Thoracic aorta (tissue), 2 donors: ENCODE data around the gene HOXB2. TPM values are rescaled to one million over a fixed set of nuclear protein-coding genes. Genes with fewer than 3 reads are reported as not detected.

Experiments
- ATAC-seq: fragments of 150-250 bp; one replicate; pipeline ENCODE4 v1.8.0; 2017; ENCODE audit warnings: low read depth; ENCODE audit not compliant: insufficient number of reproducible peaks, low FRiP score
- DNase-seq: peaks from one replicate; pipeline ENCODE4 v3.0.0-alpha.2; 2020; ENCODE audit warnings: low spot score
- H3K27ac ChIP-seq, 2 donors: fragments of 200-600 bp; sonication (generic); 1 replicate in 1 of 2; 2 replicates in 1 of 2; pipeline ENCODE4 v1.5.1; 2016; ENCODE audit warnings: mild to moderate bottlenecking in 2 of 2, moderate library complexity in 2 of 2
- H3K27me3 ChIP-seq: fragments of 200-600 bp; sonication (generic); replicated peaks from 2 replicates; pipeline ENCODE4 v1.6.0; 2016; ENCODE audit warnings: mild to moderate bottlenecking; ENCODE audit not compliant: insufficient read depth
- H3K36me3 ChIP-seq: fragments of 200-600 bp; sonication (generic); one replicate; pipeline ENCODE4 v1.5.1; 2016
- H3K4me1 ChIP-seq, 2 donors: fragments of 200-600 bp; sonication (generic); 1 replicate in 1 of 2; 2 replicates in 1 of 2; pipeline versions ENCODE4 v1.5.1 to v1.6.0; 2016; ENCODE audit warnings: low read depth in 2 of 2, mild to moderate bottlenecking in 1 of 2; ENCODE audit not compliant: control insufficient read depth in 1 of 2
- H3K4me3 ChIP-seq: fragments of 200-600 bp; sonication (generic); 2 replicates; pipeline ENCODE4 v1.5.1; 2016; ENCODE audit warnings: mild to moderate bottlenecking
- H3K9me3 ChIP-seq: fragments of 200-600 bp; sonication (generic); 2 replicates; pipeline ENCODE4 v1.5.1; 2016
- CTCF ChIP-seq: fragments of 200-600 bp; sonication (generic); IDR thresholded peaks from one replicate; pipeline ENCODE4 v1.5.1; 2019; ENCODE audit warnings: antibody characterized with exemption
- total RNA-seq, 2 donors: library from RNA; depleted of rRNA; stranded (reverse); fragments of >200 nt; gene quantifications; one replicate each; pipeline versions ENCODE4 v1.1.0 to v1.2.3, GENCODE V29; 2016

Gene HOXB2
- total RNA-seq, 2 donors from 2014 or later: 53.3 to 73.0 TPM

GRCh38 chr17:48588528-48588927 is 43.6 kb upstream of the HOXB2 start:
- DNase-seq (no peak), ATAC-seq (no peak)
- Histone ChIP-seq H3K9me3 (no peaks in the 10 kb centered on the region), H3K27ac (peak overlapping the region in 1 of 2 donors; percentile 38), H3K4me3 (no peak overlapping the region), H3K4me1 (peaks cover 13 to 27% of the 10 kb centered on the region in 2 donors), H3K36me3 (no peaks in the 10 kb centered on the region), H3K27me3 (no peaks in the 10 kb centered on the region)
- no peak for TF ChIP-seq CTCF

GRCh38 chr17:48588074-48588415 is 43.1 kb upstream of the HOXB2 start:
- Histone ChIP-seq H3K27me3 (no peaks in the 10 kb centered on the region), H3K27ac (peak overlapping the region in 1 of 2 donors; percentile 25), H3K9me3 (no peaks in the 10 kb centered on the region), H3K4me3 (no peak overlapping the region), H3K36me3 (no peaks in the 10 kb centered on the region), H3K4me1 (peaks cover 14 to 27% of the 10 kb centered on the region in 2 donors)
- TF ChIP-seq CTCF: no peak
- DNase-seq (no peak), ATAC-seq (no peak)

DNA sequence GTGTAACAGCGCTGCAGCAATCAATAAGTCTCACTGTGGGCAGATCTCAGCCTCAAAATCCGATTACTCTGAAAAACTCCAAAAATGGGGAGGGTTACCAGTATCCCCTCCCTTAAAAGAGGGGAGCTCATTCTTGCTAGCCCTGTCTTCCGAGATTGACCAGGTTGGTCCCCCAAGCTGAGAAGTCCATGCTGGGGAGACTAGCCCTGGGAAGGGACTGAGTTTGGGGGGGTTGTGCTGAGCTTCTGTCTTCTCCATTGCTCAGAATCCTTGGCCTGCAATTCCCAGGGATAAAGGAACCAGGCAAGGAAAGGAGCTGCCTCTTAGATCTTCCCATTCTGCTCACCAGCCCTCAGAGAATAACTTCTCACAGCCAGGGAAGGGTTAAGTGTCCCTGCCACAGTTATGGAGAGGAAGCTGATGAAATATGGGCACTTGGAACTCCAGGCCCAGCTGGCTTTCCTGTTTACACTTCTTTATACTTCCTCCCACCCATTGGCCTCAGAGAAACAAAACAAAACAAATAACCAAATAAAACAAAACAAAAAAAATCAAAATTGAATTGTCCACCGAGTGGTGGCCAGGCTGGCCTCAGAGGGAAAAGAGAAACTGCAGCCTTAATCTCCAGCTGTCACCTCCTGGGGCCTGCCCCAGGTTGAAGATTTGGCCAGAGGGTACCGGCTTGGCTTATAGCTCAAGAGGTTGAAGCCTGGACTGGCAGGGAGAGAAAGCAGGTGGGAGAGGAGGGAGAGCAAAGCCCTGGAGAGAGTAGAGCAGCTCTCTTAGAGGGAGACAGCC is 42.6 kb upstream of the HOXB2 start:
- no peak for TF ChIP-seq CTCF
- Histone ChIP-seq H3K36me3 (no peaks in the 10 kb centered on the region), H3K9me3 (no peaks in the 10 kb centered on the region), H3K4me1 (peaks cover 19 to 31% of the 10 kb centered on the region in 2 donors), H3K27ac (peak overlapping the region in 1 of 2 donors; percentile 25), H3K4me3 (no peak overlapping the region), H3K27me3 (no peaks in the 10 kb centered on the region)
- DNase-seq (no peak), ATAC-seq (no peak)

DNA sequence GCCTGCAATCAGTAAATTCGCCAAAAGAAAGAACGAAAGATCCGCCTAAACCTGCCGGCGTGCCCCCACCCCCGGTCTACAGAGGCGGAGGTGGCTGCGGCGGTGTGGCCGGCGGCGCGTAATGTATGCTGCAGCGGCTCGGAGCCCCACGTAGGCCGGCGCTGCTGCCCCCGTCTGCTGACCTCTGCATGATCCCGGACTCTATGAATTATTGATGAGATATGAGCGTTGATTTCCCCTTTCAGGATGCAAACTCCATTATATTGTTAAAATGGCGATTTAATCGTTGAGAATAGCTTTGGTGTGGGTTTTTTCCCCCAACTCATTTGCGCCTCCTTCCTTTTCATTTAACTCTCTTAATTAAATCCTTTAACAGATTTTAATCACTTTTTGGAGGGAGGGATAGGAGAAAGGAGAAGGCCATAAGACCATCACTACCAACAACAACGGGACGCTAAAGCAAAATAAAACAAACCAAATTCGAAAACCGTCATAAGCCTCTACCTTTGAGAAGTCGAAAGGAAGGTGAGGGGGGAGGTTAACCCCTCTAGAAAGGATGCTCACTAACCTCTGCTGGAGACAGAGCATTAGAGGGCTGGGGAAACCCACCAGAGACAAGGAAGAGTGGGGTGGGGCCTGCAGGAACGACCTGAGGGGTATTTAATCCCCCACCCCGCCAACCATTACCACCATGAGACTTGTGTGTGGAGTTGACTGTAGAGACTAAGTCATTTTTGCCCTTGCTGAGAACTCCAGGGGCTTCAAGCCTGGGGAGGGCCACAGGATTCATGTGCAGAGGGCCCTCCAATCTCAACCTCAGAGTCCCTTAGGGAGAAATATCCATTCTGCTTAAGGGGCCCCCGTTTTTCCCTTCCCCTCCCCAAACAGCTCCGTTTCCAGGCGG is 41.7 kb upstream of the HOXB2 start:
- Histone ChIP-seq H3K36me3 (no peaks in the 10 kb centered on the region), H3K27me3 (no peaks in the 10 kb centered on the region), H3K4me1 (peaks cover 19 to 33% of the 10 kb centered on the region in 2 donors), H3K9me3 (no peaks in the 10 kb centered on the region), H3K27ac (peak overlapping the region; percentile 73 to 87), H3K4me3 (peak overlapping the region; percentile 94)
- no peak for TF ChIP-seq CTCF
- DNase-seq (no peak), ATAC-seq (no peak)

GRCh38 chr17:48584223-48584741 is 39.4 kb upstream of the HOXB2 start:
- Histone ChIP-seq H3K27me3 (no peaks in the 10 kb centered on the region), H3K4me3 (no peak overlapping the region), H3K4me1 (peaks cover 19 to 42% of the 10 kb centered on the region in 2 donors), H3K27ac (peak overlapping the region; percentile 13 to 16), H3K36me3 (no peaks in the 10 kb centered on the region), H3K9me3 (no peaks in the 10 kb centered on the region)
- DNase-seq (no peak), ATAC-seq (no peak)
- no peak for TF ChIP-seq CTCF
